RWPE2 (cell line): ENCODE data around the gene SRSF5.
"Not testable (repeated sequence)": the region's sequence is repeated elsewhere in the genome, so short reads cannot be mapped to it uniquely, and the experiment has no call there.

Source experiments
- ATAC-seq: fragments of 200-7000 bp; cut with Tn5 transposase; 3 replicates; pipeline ENCODE4 v1.9.1; 2021; ENCODE audit warnings: low read depth
- DNase-seq: peaks from one replicate; pipeline ENCODE4 v3.0.0-alpha.2; 2020; ENCODE audit warnings: low spot score
- H3K27ac ChIP-seq: fragments of 450-650 bp; 2 replicates; pipeline ENCODE4 v1.5.1; 2017; ENCODE audit warnings: mild to moderate bottlenecking; ENCODE audit not compliant: poor library complexity, severe bottlenecking
- H3K27me3 ChIP-seq: fragments of 250-450 bp; sonication (Bioruptor Pico); 2 replicates; pipeline ENCODE4 v1.5.1; 2021; ENCODE audit warnings: mild to moderate bottlenecking, moderate library complexity; ENCODE audit not compliant: insufficient read depth, poor library complexity, severe bottlenecking
- H3K36me3 ChIP-seq: fragments of 250-450 bp; sonication (Bioruptor Pico); 2 replicates; pipeline ENCODE4 v1.5.1; 2020; ENCODE audit warnings: low read depth, mild to moderate bottlenecking, moderate library complexity
- H3K4me1 ChIP-seq: fragments of 250-450 bp; sonication (Bioruptor Pico); 2 replicates; pipeline ENCODE4 v1.5.1; 2021; ENCODE audit warnings: mild to moderate bottlenecking, moderate library complexity; ENCODE audit not compliant: insufficient read depth, poor library complexity, severe bottlenecking
- H3K4me3 ChIP-seq: fragments of 250-450 bp; sonication (Bioruptor Pico); 2 replicates; pipeline ENCODE4 v1.5.1; 2021; ENCODE audit warnings: mild to moderate bottlenecking, moderate library complexity; ENCODE audit not compliant: severe bottlenecking
- H3K9me3 ChIP-seq: fragments of 250-450 bp; sonication (Bioruptor Pico); 2 replicates; pipeline ENCODE4 v1.5.1; 2021; ENCODE audit warnings: mild to moderate bottlenecking, moderate library complexity; ENCODE audit not compliant: severe bottlenecking
- CTCF ChIP-seq: fragments of 450-650 bp; IDR thresholded peaks from one replicate; pipeline ENCODE4 v1.5.1; 2017; ENCODE audit warnings: mild to moderate bottlenecking, moderate library complexity; ENCODE audit not compliant: poor library complexity, severe bottlenecking

The SRSF5 gene

GRCh38 chr14:69811227-69811867 lies 44.4 kb downstream of the SRSF5 start:
- no peaks in the 10 kb centered on the region for H3K36me3 ChIP-seq
- DNase-seq (no peak), ATAC-seq (no peak)
- H3K4me1 ChIP-seq = no peaks in the 10 kb centered on the region
- no peaks in the 10 kb centered on the region for H3K27me3 ChIP-seq
- no peak for TF ChIP-seq CTCF
- H3K9me3 ChIP-seq = no peaks in the 10 kb centered on the region
- no peak overlapping the region for H3K27ac ChIP-seq
- H3K4me3 ChIP-seq = no peak overlapping the region

- Histone ChIP-seq H3K4me3 (no peak overlapping the region), H3K27me3 (no peaks in the 10 kb centered on the region), H3K27ac (no peak overlapping the region), H3K36me3 (no peaks in the 10 kb centered on the region), H3K9me3 (no peaks in the 10 kb centered on the region), H3K4me1 (no peaks in the 10 kb centered on the region)
- no peak for DNase-seq
- no peak for ATAC-seq
- no peak for TF ChIP-seq CTCF
These were observed 44.9 kb downstream of the SRSF5 start for GRCh38 chr14:69811868-69812252.

GRCh38 chr14:69812711-69813110 lies 45.8 kb downstream of the SRSF5 start:
- no peaks in the 10 kb centered on the region for H3K9me3 ChIP-seq
- ATAC-seq (no peak), DNase-seq (no peak)
- no peak overlapping the region for H3K4me3 ChIP-seq
- no peaks in the 10 kb centered on the region for H3K4me1 ChIP-seq
- peak; percentile 28 for TF ChIP-seq CTCF
- H3K27me3 ChIP-seq = no peaks in the 10 kb centered on the region
- H3K36me3 ChIP-seq = no peaks in the 10 kb centered on the region
- H3K27ac ChIP-seq = no peak overlapping the region

- DNase-seq, H3K27ac ChIP-seq, H3K36me3 ChIP-seq, H3K4me3 ChIP-seq, H3K27me3 ChIP-seq, H3K4me1 ChIP-seq, H3K9me3 ChIP-seq, ATAC-seq: not testable (repeated sequence)
These were observed 46.4 kb downstream of the SRSF5 start for GRCh38 chr14:69813346-69813745.

GRCh38 chr14:69814397-69814796 lies 47.5 kb downstream of the SRSF5 start:
- DNase-seq (no peak), ATAC-seq (no peak)
- no peaks in the 10 kb centered on the region for H3K4me1 ChIP-seq
- no peaks in the 10 kb centered on the region for H3K9me3 ChIP-seq
- TF ChIP-seq CTCF = no peak
- no peak overlapping the region for H3K4me3 ChIP-seq
- H3K27me3 ChIP-seq = no peaks in the 10 kb centered on the region
- H3K36me3 ChIP-seq = no peaks in the 10 kb centered on the region
- no peak overlapping the region for H3K27ac ChIP-seq
